Bronchus fibroblast of lung (primary cell): ENCODE results near the gene NINJ1. TPM values are rescaled to one million over a fixed set of nuclear protein-coding genes. Genes with fewer than 3 reads are reported as not detected.

Experiments used
- total RNA-seq: library from RNA; depleted of rRNA; stranded (reverse); fragments of >200 nt; gene quantifications from 2 replicates; pipeline ENCODE4 v1.2.3, GENCODE V29; 2015

NINJ1 gene
- 48.9 and 52.2 TPM in 2 replicates for total RNA-seq

GRCh38 chr9:93134015-93134739 is at the start of gene NINJ1:
NINJ1 (minus strand) TSS chr9:93134251; CDS start chr9:93134217, 34 bp downstream.

DNA sequence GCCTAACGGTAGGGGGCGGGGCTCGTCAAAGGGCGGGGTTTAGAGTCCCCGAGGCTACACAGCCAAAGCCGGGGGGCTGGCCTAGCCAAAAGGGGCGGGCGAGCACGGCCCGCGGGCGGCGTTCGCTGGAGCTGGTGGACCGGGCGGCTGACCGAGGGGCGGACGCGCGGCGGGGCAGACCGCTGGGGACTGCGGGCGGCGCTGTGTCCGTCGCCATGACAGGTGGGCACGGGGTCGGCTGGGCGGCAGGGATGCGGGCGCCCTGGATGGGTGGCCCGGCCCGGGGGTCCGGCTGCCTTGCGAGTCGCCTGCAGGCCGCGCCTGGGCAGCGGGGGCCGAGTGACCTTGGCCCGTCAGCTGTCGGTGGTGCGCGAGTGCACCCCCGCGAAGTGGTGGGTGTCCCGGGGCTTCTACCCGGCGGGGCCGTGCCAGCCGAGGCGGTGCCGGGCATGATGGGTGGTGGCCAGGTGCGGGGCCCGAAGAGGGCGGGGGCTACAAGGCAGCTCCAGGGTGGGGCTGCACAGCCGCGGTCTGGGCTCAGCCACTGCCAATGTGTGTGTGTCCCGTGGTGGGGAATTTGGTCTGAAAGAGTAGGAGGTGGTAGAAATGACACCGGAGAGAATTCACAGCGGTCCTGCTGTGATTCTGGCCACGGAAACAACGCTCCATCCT is 37.8 kb downstream of the NINJ1 start, which contains the start of gene CARD19:
Gene CARD19, plus strand, starts transcription at position 87 of the 672 bp plus-strand sequence. Its CDS starts 129 bp downstream, at position 216.

Other genes with a start within 250 kb of the NINJ1 start
- not detected in 2 replicates for gene FGD3, start 186.7 kb downstream of the NINJ1 start, total RNA-seq
- gene SUSD3, start 75.5 kb downstream of the NINJ1 start, total RNA-seq = 4.7 and 5.6 TPM in 2 replicates
- gene CARD19, start 38.0 kb downstream of the NINJ1 start, total RNA-seq = 128 and 129 TPM in 2 replicates
- gene WNK2, start 49.9 kb upstream of the NINJ1 start, total RNA-seq = under 0.01 TPM in 1 of 2 replicates, not detected in the other